Natural killer cell (primary cell): ENCODE data around the gene SLC9B2. TPM values are rescaled to one million over a fixed set of nuclear protein-coding genes. Genes with fewer than 3 reads are reported as not detected.

Source experiments
- ATAC-seq, 3 donors: fragments of 150-1000 bp in 2 of 3; fragments of 200-7000 bp in 1 of 3; cut with Tn5 transposase; 1 replicate in 1 of 3; 2 replicates in 2 of 3; pipeline ENCODE4 v1.10.0; 2021; ENCODE audit warnings: mild to moderate bottlenecking in 2 of 3, moderate library complexity in 2 of 3
- DNase-seq, 2 donors: peaks; one replicate each; pipeline versions ENCODE4 v3.0.0 to v3.0.0-alpha.2; 2013 to 2021; ENCODE audit warnings: mixed read lengths in 1 of 2
- H3K27ac ChIP-seq: one replicate; pipeline ENCODE4 v1.5.1; 2013; ENCODE audit warnings: mild to moderate bottlenecking, low read length
- H3K27me3 ChIP-seq: one replicate; pipeline ENCODE4 v1.6.1; 2013; ENCODE audit warnings: low read length; ENCODE audit not compliant: control insufficient read depth, insufficient read depth
- H3K36me3 ChIP-seq: one replicate; pipeline ENCODE4 v1.6.1; 2013; ENCODE audit warnings: low read length; ENCODE audit not compliant: control insufficient read depth, insufficient read depth
- H3K4me1 ChIP-seq: one replicate; pipeline ENCODE4 v1.6.1; 2013; ENCODE audit warnings: low read length; ENCODE audit not compliant: control insufficient read depth, insufficient read depth
- H3K4me3 ChIP-seq: one replicate; pipeline ENCODE4 v1.5.1; 2013; ENCODE audit warnings: low read length
- H3K9me3 ChIP-seq: one replicate; pipeline ENCODE4 v1.6.1; 2013; ENCODE audit warnings: low read length; ENCODE audit not compliant: control insufficient read depth, insufficient read depth
- H3K27ac Mint-ChIP-seq, 2 donors: one replicate each; pipeline ENCODE4 v1.8.0; 2022; ENCODE audit warnings: mild to moderate bottlenecking in 2 of 2, mixed read lengths in 2 of 2, moderate library complexity in 1 of 2
- H3K27me3 Mint-ChIP-seq, 2 donors: one replicate each; pipeline ENCODE4 v1.8.0; 2022; ENCODE audit warnings: low read depth in 2 of 2, mixed read lengths in 2 of 2
- H3K36me3 Mint-ChIP-seq: one replicate; pipeline ENCODE4 v1.8.0; 2022; ENCODE audit warnings: mixed read lengths
- H3K4me1 Mint-ChIP-seq, 2 donors: one replicate each; pipeline ENCODE4 v1.8.0; 2022; ENCODE audit warnings: mixed read lengths in 2 of 2
- H3K4me3 Mint-ChIP-seq: one replicate; pipeline ENCODE4 v1.8.0; 2022; ENCODE audit warnings: mild to moderate bottlenecking, moderate library complexity, mixed read lengths
- H3K9me3 Mint-ChIP-seq, 2 donors: one replicate each; pipeline ENCODE4 v1.8.0; 2022; ENCODE audit warnings: mixed read lengths in 2 of 2
- WGBS: methylation state at CpG from one replicate; pipeline ENCODE4 v1.1.7; 2013; ENCODE audit warnings: missing lambda C conversion rate; ENCODE audit not compliant: insufficient coverage; 5-methylcytosine and 5-hydroxymethylcytosine counted together
- intact Hi-C: fragments of 100-400 bp; cut with micrococcal nuclease; formaldehyde crosslinking; loops from one replicate; pipeline ENCODE4 v1.14.2; 2022
- total RNA-seq, 4 donors: library from RNA; stranded (reverse); fragments of 120-200 nt in 1 of 4; gene quantifications; one replicate each; pipeline versions ENCODE4 v1.2.3 to v1.2.4, GENCODE V29; 2013 to 2022
- TF ChIP-seq, protein P1 (sequence below): fragments of 200-600 bp; IDR thresholded peaks from one replicate; pipeline ENCODE4 v1.8.0; 2022; ENCODE audit warnings: antibody characterized with exemption

Gene SLC9B2
- total RNA-seq, 3 donors from 2014 or later (not counting 1 experiment from before 2014, with no cell fraction given): 13.5 to 22.4 (median 17.9) TPM

DNA sequence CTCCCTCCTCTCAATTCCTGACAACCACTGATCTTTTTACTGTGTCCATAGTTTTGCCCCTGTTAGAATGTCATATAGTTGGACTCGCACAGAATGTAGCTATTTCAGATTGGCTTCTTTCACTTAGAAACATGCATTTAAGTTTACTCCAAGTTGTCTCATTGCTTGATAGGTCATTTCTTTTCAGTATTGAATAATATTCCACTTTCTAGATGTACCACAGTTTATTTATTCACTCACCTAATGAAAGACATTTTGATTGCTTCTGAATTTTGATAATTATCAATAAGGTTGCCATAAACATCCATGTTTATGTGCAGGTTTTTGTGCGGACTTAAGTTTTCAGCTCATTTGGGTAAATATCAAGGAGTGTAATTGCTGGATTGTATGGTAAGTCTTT is 95.6 kb downstream of the SLC9B2 start:
- no peak for ATAC-seq
- DNase-seq: no peak
- intact Hi-C loops: no loop called here
- no peaks in the 10 kb centered on the region for H3K4me1 Mint-ChIP-seq
- H3K27ac Mint-ChIP-seq: no peak overlapping the region
- TF ChIP-seq, protein P1, sequence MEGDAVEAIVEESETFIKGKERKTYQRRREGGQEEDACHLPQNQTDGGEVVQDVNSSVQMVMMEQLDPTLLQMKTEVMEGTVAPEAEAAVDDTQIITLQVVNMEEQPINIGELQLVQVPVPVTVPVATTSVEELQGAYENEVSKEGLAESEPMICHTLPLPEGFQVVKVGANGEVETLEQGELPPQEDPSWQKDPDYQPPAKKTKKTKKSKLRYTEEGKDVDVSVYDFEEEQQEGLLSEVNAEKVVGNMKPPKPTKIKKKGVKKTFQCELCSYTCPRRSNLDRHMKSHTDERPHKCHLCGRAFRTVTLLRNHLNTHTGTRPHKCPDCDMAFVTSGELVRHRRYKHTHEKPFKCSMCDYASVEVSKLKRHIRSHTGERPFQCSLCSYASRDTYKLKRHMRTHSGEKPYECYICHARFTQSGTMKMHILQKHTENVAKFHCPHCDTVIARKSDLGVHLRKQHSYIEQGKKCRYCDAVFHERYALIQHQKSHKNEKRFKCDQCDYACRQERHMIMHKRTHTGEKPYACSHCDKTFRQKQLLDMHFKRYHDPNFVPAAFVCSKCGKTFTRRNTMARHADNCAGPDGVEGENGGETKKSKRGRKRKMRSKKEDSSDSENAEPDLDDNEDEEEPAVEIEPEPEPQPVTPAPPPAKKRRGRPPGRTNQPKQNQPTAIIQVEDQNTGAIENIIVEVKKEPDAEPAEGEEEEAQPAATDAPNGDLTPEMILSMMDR: no peak
- peaks cover under 1% of the 10 kb centered on the region for H3K36me3 Mint-ChIP-seq
- H3K27me3 ChIP-seq: no peaks in the 10 kb centered on the region
- no peaks in the 10 kb centered on the region for H3K27me3 Mint-ChIP-seq
- no peak overlapping the region for H3K27ac ChIP-seq
- no peaks in the 10 kb centered on the region for H3K4me1 ChIP-seq
- no peak overlapping the region for H3K4me3 Mint-ChIP-seq
- H3K9me3 ChIP-seq: no peaks in the 10 kb centered on the region
- 95% methylated on average over 2 of the region's 2 CpGs for WGBS
- no peaks in the 10 kb centered on the region for H3K36me3 ChIP-seq
- H3K9me3 Mint-ChIP-seq: peaks cover 2 to 3% of the 10 kb centered on the region in 2 donors
- no peak overlapping the region for H3K4me3 ChIP-seq

Other genes with a start within 250 kb of the SLC9B2 start
- 100 to 1,000 TPM; 527 to 624 (median 529) TPM for gene UBE2D3, start 249.2 kb downstream of the SLC9B2 start, total RNA-seq
- gene CISD2, start 207.8 kb downstream of the SLC9B2 start, total RNA-seq: 10 to 100 TPM; 11.2 to 13.8 (median 13.5) TPM
- gene SLC9B1, start 57.1 kb downstream of the SLC9B2 start, total RNA-seq: 1 to 10 TPM; 2.1 to 4.0 (median 2.5) TPM
- 10 to 100 TPM; 12.1 to 16.6 (median 15.9) TPM for gene BDH2, start 23.1 kb upstream of the SLC9B2 start, total RNA-seq
- gene CENPE, start 121.6 kb upstream of the SLC9B2 start, total RNA-seq: 1 to 10 TPM; 2.7 to 6.9 (median 4.8) TPM